Activated effector memory CD4-positive, alpha-beta T cell treated with Interleukin-2 at 50 U/mL for 16 hours (primary cell): ENCODE data around the gene NEK7.

Experiments used
- DNase-seq: peaks from one replicate; pipeline ENCODE4 v3.0.0-alpha.2; 2020

NEK7 gene

DNA sequence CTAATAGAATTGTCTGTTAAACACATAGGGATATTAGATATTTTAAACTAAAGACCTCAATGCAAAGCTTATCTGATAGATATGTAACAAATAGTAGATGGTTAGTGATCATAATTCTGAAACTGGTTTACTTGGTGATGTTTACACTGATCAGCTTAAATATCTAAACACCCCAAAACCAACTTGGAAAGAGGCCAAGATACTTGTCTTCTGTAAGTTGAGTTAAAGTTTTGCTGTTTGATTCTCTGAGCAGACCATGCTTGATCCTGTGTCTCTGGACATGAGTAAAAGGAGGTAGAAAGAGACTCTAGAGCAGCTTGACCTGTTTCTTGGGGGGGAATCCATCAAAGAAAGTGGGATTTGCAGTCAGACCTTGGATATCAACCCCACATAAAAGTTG is 107.5 kb downstream of the NEK7 start:
- DNase-seq: no peak

GRCh38 chr1:198265073-198265661 is 108.4 kb downstream of the NEK7 start:
- DNase-seq: no peak

GRCh38 chr1:198267056-198267455 is 110.3 kb downstream of the NEK7 start:
- DNase-seq: no peak

DNA sequence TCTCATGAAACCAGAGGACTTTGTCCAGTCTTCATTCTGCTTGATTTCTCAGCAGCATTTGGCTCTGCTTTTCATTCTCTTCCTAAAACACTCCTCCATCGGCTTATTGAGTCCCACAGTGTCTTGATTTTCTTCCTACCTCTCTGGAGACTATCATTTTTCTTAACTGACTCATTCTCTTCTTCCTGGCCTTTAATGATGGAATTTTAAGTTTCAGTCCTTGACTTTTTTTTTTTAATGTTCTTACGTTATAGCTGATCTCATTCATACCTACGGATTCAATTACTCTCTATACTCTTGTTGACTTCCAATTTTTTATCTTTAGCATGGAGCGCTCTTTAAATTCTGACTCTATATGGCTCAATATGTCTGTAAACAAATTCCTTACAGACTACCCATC is 111.1 kb downstream of the NEK7 start:
- no peak for DNase-seq

GRCh38 chr1:198268784-198269645 is 112.2 kb downstream of the NEK7 start:
- no peak for DNase-seq

GRCh38 chr1:198269646-198269940 is 112.8 kb downstream of the NEK7 start:
- no peak for DNase-seq

DNA sequence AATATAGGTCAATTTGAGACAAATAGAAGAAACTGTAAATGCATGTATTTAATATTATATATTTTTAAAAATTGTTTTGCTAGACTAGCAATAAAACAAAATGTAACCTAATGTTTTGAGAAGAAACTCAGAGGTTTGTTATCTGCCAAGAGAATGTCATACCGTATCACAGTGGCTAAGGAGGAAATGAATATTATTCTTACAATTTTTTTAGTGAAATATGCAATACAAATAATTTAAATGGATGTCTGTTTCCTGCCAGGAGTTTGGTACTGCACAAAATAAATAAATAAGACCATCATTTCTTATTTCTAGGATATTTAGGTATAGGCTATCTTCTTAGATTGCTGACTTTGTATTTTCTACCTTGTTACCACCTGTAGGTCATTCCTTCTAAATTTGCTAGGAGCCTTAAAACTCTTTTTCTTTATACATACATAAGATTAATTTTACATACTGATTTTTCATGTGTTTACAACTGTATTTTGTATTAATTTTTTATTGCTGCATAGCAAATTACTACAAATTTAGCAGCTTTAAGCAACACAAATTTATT is 113.6 kb downstream of the NEK7 start:
- no peak for DNase-seq

DNA sequence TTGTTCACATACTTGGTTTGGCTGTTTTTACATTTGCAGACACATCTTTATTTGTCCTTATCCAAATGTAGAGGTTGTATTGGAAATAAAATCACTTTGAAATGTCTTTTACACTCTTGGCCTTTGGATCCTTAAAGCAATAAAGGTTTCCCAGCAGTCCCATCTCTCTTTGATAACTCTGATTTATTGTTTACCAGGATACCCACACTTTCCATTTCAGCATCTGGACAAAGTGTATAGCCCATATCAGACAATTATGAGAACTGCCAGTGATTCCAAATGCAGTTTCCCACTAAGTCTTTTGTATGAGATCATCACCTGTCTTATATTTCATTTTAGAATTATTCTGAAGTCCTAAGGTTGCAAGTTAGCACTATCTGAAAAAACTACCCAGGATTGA is 114.7 kb downstream of the NEK7 start:
- DNase-seq: no peak

DNA sequence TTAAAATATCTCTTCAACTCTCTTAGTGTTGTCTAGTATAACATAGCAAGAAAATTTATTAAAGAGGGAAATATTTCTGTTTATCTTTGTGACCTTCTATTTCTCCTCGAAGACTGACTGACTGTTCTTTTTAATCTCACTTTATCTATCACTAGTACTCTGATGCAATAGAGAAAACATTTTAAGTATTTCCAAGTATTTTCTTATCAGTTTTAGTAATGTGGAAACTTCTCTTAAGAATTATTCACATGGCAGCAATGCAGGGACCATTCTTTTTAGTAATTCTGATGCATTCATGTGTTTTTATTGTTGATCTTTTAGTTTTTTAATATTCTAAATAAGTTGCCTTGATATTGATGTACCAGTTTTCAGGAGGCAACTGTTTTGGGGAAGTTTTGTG is 115.7 kb downstream of the NEK7 start:
- DNase-seq: no peak

- no peak for DNase-seq
These were observed 117.0 kb downstream of the NEK7 start for GRCh38 chr1:198273748-198274295.

DNA sequence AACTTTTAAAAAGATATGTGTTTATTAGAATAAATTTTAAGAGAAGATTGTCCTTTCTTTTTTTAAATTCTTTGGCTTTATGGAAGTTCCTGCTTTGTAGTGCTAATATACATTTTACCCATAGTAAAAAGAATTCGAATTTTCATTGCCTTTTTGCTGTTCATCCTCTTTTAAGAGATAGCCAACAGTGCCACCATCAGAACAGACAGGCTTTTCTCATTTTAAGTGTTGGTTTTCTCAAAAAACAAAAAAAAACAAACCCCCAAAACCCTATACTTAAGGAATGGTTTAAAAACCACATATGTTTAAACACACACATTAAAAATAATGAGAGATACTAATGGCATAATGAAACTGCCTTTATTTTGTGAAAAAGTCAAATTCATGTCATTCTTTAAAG is 118.8 kb downstream of the NEK7 start:
- DNase-seq: no peak

GRCh38 chr1:198276241-198276640 is 119.4 kb downstream of the NEK7 start:
- no peak for DNase-seq

GRCh38 chr1:198278943-198279342 is 122.1 kb downstream of the NEK7 start:
- DNase-seq: no peak

- no peak for DNase-seq
These were observed 123.3 kb downstream of the NEK7 start for GRCh38 chr1:198280080-198280479.

GRCh38 chr1:198281911-198282310 is 125.1 kb downstream of the NEK7 start:
- DNase-seq: no peak

DNA sequence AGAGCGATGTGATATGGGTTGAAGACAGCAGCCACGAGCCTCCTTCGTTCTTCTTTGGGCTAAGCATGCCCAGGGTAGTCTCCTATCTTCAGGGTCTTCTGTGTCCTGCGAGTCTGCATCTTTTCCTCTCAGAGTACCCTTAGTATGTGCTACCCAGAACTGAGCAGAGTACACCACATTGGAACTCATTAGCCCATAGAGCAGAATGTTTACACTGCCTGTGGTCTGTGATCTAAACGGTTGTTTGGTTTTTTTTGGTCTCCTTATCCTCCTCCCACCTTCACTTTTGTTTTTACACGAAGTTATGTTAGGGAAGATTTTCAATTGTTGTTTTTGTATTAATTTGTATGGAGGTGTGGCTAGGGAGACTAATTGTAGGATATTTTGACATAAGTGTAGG is 126.4 kb downstream of the NEK7 start:
- no peak for DNase-seq

- no peak for DNase-seq
These were observed 131.1 kb downstream of the NEK7 start for GRCh38 chr1:198287916-198288315.

DNA sequence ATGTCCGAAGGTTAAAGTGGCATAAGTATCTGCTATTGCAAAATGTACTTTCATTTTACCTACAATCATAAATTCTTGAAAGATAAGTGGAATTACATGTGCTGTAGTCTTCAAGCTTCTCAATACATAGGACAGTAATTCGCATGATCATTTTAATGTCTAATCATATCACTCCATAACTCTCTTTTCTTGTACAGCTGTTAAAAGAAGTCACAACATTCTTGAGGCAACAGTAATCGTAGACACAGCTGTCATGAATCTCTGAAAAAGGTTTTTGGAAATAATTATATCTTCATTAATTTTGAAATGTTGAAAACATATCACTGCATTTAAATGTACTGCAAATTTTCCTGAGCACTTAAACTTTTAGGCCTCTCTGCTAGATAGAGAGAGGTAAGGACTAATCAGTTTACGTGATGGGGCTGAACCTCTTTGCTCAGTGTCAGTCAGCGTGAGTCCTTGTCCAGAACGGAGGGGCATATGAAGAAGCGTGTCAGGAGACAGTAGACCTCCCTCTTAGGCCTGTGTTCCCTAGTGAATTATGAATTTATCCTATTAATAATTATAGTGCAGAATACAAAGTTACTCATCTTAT is 133.4 kb downstream of the NEK7 start:
- no peak for DNase-seq

- no peak for DNase-seq
These were observed 134.2 kb downstream of the NEK7 start for GRCh38 chr1:198291036-198291435.

GRCh38 chr1:198291924-198292323 is 135.1 kb downstream of the NEK7 start:
- DNase-seq: no peak

GRCh38 chr1:198295225-198295624 is 138.4 kb downstream of the NEK7 start:
- DNase-seq: no peak

DNA sequence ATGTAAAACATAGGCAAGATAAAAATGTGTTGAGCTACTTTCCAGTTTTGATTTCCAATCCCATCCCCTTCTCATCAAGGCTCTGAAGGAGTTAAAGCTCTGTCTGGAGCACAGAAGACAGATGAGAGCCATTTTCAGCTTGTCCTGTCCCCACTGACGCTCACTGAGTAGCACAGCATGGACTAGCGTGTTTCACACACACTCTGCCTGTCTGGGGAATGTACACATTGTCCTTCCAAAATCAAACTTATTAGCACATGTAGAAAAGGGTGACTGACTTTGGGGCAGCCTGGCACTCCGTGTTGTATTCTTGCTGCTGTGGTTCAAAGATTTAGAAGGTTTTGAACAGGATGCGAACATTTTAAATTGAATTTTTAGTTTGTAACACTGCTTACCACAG is 139.2 kb downstream of the NEK7 start:
- DNase-seq: no peak

GRCh38 chr1:198297281-198297680 is 140.5 kb downstream of the NEK7 start:
- DNase-seq: no peak

DNA sequence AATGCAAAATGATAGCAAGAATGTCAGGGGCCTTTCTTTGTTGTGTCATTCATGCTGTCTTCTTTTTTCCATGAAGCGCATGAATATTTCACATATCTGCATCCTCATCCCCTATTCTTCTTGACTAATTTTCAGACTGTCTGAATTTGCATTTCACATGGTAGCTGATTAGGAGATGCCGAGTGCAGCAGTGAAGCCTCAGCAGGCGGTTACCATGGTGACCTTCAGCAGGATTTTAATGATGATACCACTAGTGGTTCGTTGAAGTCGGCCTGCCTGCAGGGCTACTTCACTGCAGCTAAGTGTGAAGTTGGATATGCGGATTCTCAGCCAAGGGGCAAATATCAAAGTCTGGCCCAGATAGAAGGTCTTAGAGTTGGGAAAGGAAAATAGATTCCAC is 141.8 kb downstream of the NEK7 start:
- DNase-seq: no peak
